ENCODE measurements around the gene MAZ.

- no peak for TF ChIP-seq CTCF (IDR thresholded peaks at IDR 0.05; ENCODE audit: insufficient read depth, low read length, poor library complexity, severe bottlenecking)
- no peak for TF ChIP-seq EZH2phosphoT487 (conservative IDR thresholded peaks at IDR 0.05; ENCODE audit: low read length)
Observed at GRCh38 chr16:29794231-29794710, 12.1 kb upstream of the MAZ start.

All from SU-DHL-6 (cell line).